NCI-H526 (cell line): ENCODE data around the gene CELSR3.

Source experiments
- DNase-seq, 2 experiments: peaks; one replicate each; lab custom pipeline; 2025; lab: John Stamatoyannopoulos, UW

The CELSR3 gene

DNA sequence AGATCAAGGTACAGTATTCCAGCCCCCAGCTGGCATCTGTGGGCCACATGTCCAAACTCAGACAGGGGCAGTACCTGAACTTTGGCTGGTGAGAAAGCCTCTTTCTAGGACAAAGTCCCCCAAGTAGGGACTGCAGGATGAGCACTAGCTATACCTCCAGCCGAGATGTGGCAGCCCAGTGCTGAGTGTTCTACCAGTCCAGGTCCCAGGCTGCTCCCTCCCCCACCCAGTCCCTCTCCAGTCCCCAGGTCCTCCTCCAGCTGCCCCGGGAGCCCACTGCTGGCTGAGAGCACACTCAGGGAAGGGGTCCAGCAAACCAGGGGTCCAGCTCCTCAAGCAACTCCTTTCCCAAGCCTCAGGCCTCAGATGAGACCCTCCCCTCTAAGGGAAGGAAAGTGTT, 28.9 kb downstream of the CELSR3 start:
- DNase-seq: no peak

DNA sequence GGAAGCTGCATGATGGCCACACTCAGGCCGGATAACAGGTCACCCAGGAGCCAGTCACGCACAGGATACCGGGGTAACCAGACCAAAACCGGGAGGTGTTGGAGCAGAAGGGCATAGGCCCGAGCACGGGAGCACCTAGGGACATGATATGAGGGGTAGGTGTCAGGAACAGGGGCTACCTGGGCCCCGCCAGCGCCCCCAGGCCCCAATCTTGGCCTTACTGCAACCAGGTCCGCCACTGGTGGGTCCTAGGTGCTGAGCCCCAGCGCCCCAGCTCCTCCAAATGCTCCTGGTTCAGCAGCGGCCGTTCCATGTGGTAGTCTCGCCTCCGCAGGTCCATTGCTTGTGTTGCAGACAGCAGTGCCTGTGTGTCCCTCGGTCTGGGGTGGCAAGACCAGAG, 29.4 kb downstream of the CELSR3 start:
- no peak for DNase-seq

DNA sequence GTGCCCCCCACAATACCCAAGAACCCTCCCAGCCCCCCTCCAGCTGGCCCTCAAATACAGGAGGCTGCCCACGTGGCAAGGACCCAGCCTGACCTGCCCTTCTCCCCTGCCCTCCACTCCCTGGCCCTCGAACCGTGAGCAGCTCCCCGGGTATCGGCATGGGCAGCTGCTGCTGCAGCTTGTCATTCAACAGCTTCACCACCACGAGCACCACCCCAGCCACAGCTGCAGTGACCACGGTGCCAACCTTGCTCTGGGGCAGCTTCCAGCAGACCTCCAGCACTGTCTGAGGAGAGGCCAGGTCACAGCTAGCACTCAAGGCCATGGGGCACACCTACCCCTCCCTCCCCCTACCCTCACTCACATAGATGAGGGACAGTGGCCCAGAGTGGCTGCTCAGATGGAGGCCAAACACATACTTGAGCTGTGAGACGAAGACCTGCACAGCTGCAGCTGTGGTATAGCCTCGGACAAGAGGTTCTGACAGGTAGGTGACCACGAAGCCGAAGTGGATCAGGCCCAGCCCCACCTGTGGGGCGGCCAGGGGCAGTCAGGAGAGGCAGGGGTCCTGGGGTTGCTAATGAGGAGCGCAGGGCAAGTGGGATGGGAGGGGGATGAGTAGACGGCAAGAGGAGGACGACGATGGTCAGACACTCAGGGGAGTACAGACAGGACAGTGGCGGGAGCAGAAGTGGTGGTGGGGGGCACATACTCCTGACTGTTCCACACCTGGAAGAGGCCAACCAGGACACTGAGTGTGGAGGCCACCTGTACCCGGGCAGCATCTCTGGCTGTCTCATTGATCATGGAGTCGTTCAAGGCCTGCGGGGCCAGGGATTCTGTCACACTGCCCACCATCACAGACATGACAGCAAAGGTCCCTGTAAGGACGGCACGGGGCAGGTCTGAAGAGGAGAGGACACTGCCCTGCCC, 30.9 kb downstream of the CELSR3 start:
- DNase-seq: no peak

DNA sequence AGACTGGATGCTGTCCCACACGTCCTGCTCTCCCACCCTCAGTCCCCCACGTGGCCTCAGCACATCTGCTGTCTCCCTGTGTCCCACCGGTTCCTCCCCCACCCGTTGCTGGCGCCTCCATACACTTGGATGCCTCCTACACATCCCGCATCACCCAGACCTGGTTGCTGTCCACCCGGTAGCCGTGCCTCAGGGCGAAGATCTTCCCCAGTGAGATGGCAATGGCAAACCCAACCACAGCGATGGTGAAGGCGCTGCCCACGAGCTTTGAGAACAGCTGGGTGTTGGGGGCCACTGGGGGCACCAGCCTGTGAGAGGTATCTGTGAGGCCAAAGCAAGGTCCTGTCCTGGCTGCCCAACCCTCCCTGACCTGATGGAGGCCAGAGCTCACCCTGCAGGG, 31.9 kb downstream of the CELSR3 start:
- DNase-seq: no peak

DNA sequence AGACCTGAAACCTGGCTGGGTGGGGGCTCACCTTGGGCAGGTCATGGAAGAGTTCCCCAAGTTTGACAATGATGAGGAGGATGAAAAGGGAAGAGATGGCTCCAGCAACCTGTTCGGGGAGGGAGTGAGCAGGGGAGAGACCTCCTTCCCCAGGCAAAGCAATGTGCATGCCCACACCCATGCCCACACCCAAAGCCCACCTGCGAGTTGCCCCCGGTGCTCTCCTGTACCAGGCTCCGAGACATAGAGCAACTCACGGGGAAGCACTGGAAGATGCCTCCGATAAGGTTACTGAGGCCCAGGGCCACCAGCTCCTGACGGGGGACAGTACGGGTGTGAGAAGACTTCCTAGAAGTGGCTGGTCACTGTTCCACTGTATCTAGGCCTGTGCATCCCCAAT, 32.3 kb downstream of the CELSR3 start:
- DNase-seq: no peak

DNA sequence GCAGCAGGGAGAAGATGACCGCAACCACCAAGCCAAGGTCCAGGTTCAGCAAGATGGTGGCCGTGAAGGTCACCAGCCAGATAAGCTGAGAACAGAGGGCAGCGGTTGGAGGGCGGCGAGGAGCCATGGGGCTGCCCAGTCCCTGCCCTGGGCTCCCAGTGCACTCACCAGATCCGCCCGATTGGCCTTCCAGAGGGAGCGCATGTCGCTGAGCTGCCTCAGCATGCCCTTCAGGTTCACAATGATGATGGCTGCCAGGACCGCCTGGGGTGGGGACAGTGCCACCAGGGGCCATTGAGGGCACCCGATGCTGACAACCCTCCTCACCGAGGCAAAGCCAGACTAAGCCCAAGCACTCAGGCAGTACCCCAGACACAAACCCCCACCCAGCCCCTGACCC, 32.8 kb downstream of the CELSR3 start:
- DNase-seq: no peak

DNA sequence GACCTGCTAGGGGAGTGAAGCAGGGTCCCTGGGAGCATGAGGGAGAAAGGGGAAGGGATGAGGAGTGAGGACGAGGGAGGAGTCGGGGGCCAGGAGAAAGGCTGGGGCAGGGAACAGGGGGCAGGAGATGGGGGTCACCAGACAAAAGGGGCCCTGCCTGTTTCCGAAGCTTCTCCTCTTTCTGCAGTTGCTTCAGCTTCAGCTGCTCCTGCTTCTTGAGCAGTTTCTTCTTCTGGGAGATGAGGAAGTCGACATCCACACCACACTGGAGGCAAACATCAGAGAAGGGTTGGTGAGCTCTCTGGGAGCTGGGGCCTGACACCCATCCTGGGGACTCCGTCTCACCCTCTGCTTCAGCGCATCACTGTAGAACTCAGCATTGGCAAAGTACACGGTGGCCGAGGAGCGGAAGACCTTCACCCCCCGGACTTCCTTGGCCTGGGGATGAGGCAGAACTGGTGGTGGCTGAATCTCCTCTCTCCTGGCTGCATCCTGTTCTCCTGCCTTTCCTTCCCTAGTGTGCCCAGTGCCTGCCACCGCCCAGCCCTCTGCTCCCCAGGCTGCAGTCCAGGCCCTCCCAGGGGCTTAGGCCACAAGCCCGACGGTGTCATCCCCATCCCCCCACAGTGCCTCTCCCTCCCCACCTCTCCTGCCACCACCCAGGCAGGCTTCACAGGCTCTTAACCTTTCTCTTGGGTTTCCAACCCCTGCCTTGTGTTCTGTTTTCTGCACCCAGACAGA, 34.2 kb downstream of the CELSR3 start:
- no peak for DNase-seq

DNA sequence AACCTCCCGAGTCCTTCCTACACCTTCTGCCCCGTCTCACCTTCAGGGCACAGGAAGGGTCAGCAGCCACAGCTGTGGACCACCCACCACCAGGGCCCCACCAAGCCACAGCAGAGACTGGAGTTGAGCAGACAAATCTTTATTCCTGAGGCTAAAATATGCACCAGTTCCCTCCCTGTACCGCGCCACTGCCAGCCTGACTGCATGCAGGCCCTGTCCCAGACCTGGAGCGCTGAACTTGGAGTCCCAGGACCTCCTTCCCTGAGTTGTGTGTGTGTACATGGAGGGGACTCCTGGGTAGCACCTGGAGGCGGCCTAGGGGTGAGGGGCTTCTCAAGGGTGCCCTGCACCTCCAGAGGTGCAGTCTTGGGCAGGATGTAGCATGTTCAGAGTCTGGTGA, 37.1 kb downstream of the CELSR3 start:
- no peak for DNase-seq

DNA sequence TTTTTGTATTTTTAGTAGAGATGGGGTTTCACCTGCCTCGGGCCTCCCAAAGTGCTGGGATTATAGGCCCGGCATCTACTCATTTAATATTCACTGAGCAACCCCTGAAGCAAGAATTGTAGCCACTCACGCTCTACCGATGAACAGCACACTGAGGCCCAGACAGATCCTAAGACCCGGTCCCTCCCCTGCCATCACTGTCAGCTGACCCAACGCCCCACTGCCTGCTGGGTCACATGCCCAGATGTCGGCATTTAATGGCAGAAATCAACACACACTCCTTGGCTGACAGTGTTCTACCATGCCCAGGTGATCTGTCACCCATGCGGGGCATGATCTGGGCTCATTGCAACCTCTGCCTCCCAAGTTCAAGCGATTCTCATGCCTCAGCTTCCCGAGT, 37.9 kb downstream of the CELSR3 start:
- no peak for DNase-seq

DNA sequence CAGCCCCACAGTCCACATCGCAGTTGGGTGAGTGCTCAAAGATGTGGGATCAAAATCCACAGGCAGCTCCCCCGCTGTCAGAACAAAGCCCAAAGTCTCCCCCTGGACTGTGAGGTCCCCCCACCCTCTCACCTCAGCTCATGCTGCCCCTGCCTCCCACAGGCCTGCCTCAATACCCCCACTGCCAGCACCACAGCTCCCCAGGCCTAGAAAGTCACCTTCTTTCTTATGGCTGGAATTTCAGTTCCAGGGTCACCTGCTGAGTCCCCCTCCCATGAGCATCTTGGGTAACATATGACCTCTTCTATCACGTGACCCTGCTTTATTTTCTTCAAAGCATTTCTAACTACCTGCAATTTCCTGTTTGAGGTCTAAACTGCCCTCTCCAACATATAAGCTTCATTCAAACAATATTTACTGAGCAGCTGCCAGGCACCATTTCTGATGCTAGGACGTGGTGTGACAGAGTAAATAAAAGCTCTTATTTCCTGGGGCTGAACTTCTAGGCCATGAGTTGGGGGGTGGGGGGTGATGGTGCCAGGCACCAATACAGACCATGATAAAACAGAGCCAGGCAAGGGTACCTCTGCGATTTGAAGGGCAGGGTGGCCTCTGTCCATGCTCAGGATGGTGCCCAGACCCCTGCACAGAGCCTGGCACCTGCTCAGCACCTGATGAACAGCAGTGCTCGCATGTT, 38.7 kb downstream of the CELSR3 start:
- DNase-seq: no peak

DNA sequence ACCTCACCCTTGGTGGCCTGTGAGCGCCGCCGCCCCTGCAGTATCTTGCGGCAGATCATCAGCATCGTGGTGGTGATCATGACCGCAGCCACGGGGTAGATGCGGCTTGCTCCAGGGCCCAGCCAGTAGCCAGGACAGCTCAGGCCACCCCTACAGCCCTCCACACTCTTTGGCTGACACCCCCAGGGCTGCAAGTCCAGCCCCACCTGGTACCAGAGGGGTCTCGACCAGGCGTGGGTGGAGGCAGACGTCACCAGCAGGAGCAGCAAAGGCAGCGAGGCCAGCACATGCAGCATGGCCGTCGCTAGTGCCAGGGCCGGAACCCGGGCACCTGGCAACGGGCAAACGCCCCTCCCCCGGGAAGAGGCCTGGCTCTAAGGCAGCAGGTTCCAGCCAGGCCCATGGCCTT, 41.2 kb downstream of the CELSR3 start, which contains the start of gene TMEM89:
TMEM89 (minus strand) TSS at position 309 of the 409 bp plus-strand sequence; CDS start at position 296, 13 bp downstream.
- DNase-seq: no peak

DNA sequence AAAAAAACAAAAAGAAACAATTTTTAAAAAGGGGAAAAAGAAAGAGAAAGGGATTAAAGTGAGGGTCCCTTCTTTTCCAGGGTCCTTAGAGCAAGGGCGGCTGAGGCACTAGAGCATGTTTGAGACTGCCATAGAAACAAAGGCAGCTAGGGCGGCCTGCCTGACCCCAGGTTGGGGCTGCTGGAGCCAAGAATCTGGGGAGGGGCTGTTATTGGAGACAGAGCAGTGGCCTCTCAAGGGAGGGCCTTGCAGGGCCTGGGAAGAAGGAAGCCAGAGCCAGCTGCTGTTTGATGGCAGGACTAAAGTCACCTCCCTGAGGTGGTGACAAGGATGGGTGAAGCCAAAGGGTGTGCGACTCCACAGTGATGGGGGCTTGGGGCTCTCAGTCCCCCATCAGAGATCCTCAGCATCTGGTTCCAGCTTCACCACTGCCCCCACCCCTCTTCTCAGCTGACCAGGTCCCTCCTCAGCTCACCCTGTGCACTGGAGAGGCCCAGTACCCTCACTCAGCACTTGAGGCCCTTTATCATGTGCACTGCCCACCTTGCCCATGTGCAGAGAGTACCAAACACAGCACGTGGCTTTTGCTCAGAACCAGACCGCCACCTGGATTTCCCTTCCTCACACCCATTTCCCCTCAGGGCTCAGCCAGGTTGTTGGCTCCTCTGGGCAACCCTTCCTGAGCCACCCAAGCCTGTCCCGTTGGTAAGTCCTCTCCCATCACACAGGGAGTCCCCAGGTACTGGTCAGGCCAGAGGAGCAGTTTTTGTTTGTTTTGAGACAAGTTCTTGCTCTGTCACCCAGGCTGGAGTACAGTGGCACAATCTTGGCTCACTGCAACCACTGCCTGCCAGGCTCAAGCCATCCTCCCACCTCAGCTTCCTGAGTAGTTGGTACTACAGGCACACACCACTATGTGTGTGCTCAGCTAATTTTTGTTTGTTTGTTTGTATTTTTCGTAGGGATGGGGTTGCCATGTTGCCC, 42.9 kb downstream of the CELSR3 start:
- DNase-seq: no peak

DNA sequence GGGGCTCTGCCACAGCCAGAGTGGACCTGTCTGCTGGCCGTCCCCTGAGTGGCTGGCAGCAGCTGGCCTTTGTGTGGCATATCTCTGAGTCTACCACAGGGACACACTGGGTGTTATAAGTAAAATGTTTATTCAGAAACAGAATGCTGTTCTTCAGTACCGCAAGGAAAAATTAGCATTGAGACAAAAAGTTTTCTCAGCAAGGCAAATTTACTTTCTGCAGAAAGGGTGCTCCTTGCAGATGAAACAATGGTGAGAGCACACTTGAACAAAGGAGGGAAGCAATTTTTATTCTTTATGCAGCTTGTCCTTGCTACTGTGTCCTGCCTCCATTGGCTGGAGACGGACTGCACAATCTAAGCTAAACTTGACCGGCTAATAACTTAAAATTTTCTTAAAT, 45.1 kb downstream of the CELSR3 start:
- no peak for DNase-seq

DNA sequence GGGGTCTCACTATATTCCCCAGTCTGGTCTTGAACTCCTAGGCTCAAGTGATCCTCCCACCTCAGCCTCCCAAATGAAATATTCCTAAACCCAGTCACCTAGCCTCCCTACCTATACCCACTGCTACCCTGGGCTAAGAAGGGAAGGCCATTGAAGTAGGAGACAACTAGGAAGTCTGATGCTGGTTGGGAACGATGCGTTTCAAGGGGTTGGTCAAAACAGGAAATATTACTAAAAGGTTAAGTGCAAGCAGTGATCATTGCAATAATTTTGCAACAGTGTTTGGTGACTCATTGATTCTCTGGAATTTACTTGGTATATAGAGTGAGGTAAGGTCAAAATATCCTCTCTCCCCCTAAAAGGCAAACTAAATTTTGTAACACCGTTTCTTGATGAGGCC, 48.6 kb downstream of the CELSR3 start:
- DNase-seq: no peak

DNA sequence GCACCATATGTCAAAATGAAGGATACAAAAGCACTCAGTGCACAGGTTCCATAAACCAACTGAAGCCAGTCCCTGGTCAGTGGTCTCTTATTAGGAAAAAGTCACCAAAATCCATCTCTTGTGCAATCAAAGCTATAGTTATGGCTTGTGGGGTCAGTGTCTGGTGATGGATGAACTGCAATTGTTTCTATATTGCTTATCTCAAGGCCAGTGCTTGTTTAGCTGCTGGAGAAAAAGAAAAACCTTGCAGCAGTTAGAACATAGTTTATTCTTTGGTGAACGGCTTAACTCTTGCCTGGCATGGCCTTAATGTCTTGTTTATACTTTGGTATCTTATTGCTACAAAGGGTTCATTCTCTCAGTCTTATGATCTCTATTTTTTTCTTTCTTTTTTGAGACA, 50.4 kb downstream of the CELSR3 start:
- DNase-seq: no peak

DNA sequence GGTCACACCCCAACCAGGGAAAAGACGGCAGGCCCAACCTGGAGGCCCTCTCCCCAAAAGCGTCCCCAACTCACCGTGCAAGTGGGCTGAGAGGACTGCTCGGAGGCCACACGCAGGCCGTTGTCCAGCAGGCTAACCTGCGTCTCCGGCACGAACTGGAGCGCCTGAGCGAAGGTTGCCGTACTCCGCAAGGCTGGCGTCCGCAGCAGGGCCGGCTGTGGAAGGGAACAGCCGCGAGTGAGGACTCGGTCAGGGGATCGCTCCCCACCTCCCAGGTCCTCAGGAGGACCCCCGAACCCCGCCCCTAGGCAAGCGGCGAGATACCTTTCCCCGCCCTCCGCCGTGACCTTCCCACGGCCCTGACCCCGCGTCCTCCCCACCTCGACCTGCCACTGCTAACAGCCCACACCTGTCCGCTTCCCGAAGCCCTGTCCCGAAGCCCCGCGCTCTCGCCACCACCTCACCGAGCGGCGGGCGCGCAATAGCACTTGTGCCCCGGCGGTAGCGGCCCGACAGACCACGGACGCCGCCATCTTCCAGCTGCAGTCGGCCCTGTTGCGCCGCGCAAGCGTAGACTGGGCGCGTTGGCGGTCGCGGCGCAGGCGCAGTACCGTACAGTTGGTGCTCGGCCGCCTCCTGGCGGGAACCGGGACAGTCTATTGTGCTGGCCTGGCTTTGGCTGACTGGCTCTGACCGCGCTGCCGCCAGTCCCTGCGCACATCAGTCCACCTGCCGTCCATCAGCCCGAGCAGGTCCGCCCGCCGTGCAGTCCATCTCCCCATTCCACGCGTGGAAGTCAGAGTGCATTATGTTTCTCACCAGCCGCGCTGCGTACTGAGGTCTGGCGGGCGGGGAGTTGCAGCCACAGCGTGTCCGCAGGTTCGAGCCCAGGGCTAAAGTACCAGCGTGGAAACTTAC, 53.3 kb downstream of the CELSR3 start, which contains the start of gene UQCRC1:
UQCRC1 (minus strand) TSS at position 559 of the 918 bp plus-strand sequence; CDS start at position 533, 26 bp downstream.
- peak; percentile 67 to 94 for DNase-seq

DNA sequence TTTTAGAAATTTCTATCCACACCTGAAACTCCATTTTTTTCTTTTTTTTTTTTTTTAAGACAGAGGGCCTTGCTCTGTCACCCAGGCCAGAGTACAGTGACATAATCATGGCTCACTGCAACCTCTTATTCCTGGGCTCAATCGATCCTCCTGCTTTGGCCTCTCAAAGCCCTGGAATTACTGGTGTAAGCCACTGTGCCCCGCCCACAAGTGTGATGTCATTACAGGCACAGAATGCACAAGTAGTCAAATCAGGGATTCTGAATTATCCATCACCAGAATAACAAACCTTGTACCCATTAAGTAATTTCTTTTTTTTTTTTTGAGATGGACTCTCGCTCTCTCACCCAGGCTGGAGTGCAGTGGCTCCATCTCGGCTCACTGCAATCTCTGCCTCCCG, 55.2 kb downstream of the CELSR3 start:
- DNase-seq: no peak

DNA sequence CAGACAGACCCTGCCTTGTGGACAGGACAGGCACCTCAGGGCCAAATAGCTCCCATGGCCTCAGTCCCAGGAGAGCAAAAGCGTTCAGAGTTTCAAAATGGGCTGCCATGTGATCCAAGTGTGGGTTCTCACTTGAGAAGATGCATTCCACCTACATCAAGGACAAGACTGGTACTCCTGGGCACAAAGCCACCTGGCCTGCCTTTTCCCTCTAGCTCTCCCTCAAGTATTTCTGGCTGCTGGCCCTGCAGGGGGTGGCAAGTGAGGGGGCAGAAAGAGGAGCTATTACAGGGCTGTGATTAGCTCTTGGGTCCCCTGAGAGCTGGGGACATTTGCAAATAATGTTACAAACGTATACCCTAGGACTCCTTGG, 61.1 kb downstream of the CELSR3 start:
- DNase-seq: no peak

DNA sequence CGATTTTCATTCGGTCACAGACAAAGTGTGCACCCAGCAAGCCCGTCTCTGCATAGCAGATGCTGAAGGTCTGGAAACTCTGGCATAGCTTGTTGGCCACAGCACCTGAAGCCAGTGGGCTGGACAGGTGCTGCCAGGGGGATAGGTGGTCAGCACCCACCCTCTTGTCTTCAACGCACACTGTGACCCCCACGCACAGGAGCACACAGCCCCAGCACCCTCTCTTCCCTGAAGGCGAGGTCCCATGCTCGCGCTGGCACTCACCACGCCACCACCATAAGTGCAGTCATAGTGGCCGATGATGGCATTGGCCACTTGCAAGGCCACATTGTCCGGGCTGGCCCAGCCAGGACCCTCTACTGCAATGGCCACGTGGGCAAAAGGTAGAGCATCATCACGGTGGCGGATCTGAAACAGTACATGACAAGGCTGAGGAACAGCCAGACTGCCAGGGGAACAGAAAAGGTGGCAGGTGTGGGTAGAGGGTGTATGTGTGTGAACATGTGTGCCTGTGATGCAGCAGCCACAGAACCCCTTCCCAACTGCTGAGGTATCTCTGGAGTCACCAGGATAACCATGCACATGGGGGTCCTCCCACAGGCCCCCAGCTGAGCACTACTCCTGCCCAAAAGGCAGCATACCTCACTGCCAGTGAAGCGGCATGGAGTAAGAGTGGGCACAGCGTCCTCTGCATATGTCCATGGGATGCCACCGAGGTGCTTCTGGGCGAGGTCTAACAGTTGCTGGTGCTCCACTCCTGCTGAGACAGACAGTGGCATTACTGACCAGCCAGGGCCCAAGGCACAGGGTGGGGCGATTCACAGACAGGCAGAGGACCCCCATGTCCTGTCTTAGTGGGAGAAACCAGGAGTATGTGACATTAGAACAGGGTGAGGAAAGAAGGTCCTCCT, 61.7 kb downstream of the CELSR3 start:
- no peak for DNase-seq
